ENCODE results near the gene GABPA. TPM values are rescaled to one million over a fixed set of nuclear protein-coding genes. Genes with fewer than 3 reads are reported as not detected.
A peak's percentile ranks its signal among the peaks of the same experiment; 100 is the strongest.

Gene GABPA
- total RNA-seq, 1 donor from 2014 or later, result 16.2 TPM

DNA sequence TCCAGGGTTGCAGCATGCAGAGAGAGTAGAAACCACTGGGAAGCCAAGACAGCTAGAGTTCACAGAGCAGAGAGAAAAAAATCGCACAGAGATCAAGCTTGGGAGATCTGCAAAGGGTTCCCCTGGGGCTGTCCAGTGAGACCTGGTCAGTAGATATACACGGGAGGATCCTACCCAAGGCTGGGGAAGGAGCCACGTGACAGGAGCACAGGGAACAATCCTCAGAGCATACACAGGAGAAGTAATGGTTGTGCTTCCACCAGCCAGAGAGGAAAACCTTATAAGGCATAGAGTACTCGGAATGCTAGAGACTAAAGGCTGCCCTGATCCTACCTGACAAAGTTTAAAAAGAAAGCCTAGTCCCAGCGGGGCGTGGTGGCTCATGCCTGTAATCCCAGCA is 53.9 kb downstream of the GABPA start:
- Mint-ChIP-seq H3K4me1 (ENCODE audit: low read depth, unreplicated experiment) (no peaks in the 10 kb centered on the region), H3K36me3 (ENCODE audit: unreplicated experiment) (no peaks in the 10 kb centered on the region), H3K27ac (ENCODE audit: unreplicated experiment) (no peak overlapping the region), H3K9me3 (ENCODE audit: unreplicated experiment) (no peaks in the 10 kb centered on the region), H3K27me3 (ENCODE audit: unreplicated experiment) (no peaks in the 10 kb centered on the region), H3K4me3 (ENCODE audit: unreplicated experiment) (no peak overlapping the region)
- TF ChIP-seq, protein P1, sequence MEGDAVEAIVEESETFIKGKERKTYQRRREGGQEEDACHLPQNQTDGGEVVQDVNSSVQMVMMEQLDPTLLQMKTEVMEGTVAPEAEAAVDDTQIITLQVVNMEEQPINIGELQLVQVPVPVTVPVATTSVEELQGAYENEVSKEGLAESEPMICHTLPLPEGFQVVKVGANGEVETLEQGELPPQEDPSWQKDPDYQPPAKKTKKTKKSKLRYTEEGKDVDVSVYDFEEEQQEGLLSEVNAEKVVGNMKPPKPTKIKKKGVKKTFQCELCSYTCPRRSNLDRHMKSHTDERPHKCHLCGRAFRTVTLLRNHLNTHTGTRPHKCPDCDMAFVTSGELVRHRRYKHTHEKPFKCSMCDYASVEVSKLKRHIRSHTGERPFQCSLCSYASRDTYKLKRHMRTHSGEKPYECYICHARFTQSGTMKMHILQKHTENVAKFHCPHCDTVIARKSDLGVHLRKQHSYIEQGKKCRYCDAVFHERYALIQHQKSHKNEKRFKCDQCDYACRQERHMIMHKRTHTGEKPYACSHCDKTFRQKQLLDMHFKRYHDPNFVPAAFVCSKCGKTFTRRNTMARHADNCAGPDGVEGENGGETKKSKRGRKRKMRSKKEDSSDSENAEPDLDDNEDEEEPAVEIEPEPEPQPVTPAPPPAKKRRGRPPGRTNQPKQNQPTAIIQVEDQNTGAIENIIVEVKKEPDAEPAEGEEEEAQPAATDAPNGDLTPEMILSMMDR (IDR thresholded peaks at IDR 0.05; ENCODE audit: partially characterized antibody, unreplicated experiment), result no peak
- no peak for DNase-seq

DNA sequence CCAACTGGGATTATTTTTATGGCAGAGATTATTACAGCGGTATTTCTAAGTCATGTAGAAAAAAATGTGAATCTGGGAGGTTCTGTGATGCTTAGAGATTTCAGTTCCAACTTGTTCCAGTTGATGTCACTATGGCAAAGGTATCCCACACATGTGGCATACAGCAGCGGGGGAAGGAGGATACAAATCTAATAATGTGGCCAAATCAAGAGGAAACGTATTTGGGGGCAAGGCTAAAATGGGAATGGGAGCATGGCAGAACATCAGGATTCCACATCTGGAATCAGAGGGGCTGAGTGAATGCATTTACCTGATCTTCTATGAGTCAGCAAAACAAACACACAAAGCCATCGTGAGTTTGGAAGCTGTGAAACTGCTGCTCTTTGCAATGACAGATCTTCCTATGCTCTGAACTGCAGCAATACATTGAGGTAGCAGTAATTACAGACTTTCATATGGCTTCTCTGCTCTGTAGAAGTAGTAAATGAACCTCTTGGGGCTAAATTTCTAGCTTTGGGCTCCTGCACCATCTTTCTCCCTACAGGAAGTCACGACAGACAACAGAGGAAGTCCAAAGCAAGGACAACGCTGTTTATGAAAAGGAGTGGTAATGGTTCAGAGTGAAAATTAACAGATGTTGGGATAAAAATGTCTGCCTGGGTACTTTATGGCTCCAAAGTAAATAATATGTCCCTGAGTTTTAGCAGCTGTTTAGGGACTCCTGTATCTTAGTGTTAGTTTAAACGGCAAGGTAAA is 55.5 kb downstream of the GABPA start:
- Mint-ChIP-seq H3K4me1 (ENCODE audit: low read depth, unreplicated experiment) (no peaks in the 10 kb centered on the region), H3K4me3 (ENCODE audit: unreplicated experiment) (no peak overlapping the region), H3K27me3 (ENCODE audit: unreplicated experiment) (no peaks in the 10 kb centered on the region), H3K27ac (ENCODE audit: unreplicated experiment) (no peak overlapping the region), H3K9me3 (ENCODE audit: unreplicated experiment) (no peaks in the 10 kb centered on the region), H3K36me3 (ENCODE audit: unreplicated experiment) (no peaks in the 10 kb centered on the region)
- DNase-seq, result no peak
- TF ChIP-seq, protein P1 (IDR thresholded peaks at IDR 0.05; ENCODE audit: partially characterized antibody, unreplicated experiment), result no peak

GRCh38 chr21:25790878-25791204 is 56.1 kb downstream of the GABPA start:
- Mint-ChIP-seq H3K4me1 (ENCODE audit: low read depth, unreplicated experiment) (no peaks in the 10 kb centered on the region), H3K27me3 (ENCODE audit: unreplicated experiment) (no peaks in the 10 kb centered on the region), H3K4me3 (ENCODE audit: unreplicated experiment) (no peak overlapping the region), H3K9me3 (ENCODE audit: unreplicated experiment) (no peaks in the 10 kb centered on the region), H3K27ac (ENCODE audit: unreplicated experiment) (no peak overlapping the region), H3K36me3 (ENCODE audit: unreplicated experiment) (no peaks in the 10 kb centered on the region)
- no peak for DNase-seq
- TF ChIP-seq, protein P1 (IDR thresholded peaks at IDR 0.05; ENCODE audit: partially characterized antibody, unreplicated experiment), result no peak

DNA sequence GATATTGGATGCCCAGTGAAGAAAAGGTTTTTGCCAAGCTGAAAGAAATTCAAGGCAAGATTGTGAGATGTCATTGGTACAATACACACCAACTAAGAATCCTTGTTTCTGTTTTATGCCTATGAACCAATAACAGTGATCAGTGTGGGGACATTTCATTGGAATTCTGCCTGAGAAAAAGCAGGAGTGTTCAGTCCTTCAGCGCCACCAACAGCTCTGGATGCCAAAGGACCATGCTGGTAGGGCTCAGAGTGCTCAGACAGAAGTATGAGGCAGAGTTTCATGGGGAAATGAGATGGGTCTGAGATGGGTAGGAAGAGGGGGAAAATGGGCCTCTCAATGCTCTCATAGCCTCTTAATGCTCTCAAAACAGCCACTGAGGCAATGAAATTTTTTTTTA is 56.5 kb downstream of the GABPA start:
- Mint-ChIP-seq H3K27me3 (ENCODE audit: unreplicated experiment) (no peaks in the 10 kb centered on the region), H3K4me3 (ENCODE audit: unreplicated experiment) (no peak overlapping the region), H3K27ac (ENCODE audit: unreplicated experiment) (no peak overlapping the region), H3K36me3 (ENCODE audit: unreplicated experiment) (no peaks in the 10 kb centered on the region), H3K4me1 (ENCODE audit: low read depth, unreplicated experiment) (no peaks in the 10 kb centered on the region), H3K9me3 (ENCODE audit: unreplicated experiment) (no peaks in the 10 kb centered on the region)
- DNase-seq, result no peak
- TF ChIP-seq, protein P1 (IDR thresholded peaks at IDR 0.05; ENCODE audit: partially characterized antibody, unreplicated experiment), result no peak

DNA sequence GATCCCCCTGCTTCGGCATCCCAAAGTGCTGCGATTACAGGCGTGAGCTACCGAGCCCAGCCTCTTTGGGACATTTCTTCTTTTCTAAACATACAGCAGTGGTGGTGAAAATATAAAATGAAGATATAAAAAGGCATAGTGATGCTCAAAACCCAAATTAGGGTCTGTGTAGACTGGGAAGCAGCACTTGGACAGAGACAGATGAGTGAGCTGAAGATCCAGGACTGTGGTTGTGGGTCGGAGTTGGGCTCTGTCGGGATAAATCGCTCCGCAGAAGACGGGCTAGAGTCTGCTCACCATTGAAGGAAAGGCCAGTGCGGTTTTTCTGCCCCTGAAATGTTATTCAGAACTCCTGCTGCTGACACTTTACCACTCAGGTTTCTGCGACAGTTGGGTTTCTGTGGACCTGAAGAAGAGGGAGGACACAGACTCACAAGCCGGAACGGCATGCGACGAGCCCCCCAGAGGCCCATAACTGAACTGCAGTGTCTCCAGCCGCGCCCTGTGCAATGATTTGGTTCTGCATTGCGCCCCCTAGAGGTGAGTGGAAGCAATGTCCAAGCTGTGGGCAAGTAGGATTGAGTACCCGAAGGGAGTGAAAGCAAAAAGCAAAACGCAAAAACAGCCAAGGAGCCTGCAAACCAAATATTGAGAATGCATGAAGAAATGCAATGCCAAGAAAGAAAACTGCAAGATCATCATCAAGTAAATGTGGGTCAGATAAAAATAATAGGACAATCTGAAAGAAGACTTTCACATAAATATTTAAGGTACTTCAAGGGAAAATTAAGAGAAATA is 66.6 kb downstream of the GABPA start:
- Mint-ChIP-seq H3K27me3 (ENCODE audit: unreplicated experiment) (no peaks in the 10 kb centered on the region), H3K4me1 (ENCODE audit: low read depth, unreplicated experiment) (no peaks in the 10 kb centered on the region), H3K36me3 (ENCODE audit: unreplicated experiment) (no peaks in the 10 kb centered on the region), H3K9me3 (ENCODE audit: unreplicated experiment) (no peaks in the 10 kb centered on the region), H3K4me3 (ENCODE audit: unreplicated experiment) (no peak overlapping the region), H3K27ac (ENCODE audit: unreplicated experiment) (no peak overlapping the region)
- TF ChIP-seq, protein P1 (IDR thresholded peaks at IDR 0.05; ENCODE audit: partially characterized antibody, unreplicated experiment), result peak; percentile 99
- peak; percentile 94 for DNase-seq
